ENCODE results near the gene GARIN5A.

DNA sequence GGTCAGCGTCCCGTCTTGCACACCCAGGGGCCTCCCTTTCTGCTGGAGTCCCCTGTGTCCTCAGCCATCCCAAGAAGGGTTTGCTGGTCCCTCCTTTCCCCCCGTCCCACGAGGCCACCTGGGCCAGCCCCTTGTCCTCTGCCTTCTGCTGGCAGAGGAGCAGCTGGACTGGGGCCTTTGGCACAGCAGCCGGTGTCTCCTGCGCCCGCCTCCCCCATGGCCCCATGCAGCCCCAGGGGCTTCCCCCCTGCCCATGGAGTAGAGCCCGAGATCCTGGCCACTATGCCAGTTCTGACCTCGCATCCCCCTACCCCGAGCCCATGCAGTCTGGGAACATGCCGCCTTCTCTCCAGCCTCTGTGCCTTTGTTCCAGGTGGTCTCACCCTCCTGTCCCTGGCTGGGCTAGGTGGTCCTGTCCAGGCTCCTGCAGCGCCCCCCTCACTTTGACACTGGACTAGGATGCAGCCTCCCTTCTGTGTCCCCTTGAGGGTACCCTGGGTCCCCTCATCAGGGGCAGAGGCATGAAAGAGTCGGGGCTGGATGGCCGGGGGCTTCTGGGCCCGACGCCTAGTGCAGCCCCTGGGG lies 5.7 kb upstream of the GARIN5A start:
- TF ChIP-seq, protein P1, sequence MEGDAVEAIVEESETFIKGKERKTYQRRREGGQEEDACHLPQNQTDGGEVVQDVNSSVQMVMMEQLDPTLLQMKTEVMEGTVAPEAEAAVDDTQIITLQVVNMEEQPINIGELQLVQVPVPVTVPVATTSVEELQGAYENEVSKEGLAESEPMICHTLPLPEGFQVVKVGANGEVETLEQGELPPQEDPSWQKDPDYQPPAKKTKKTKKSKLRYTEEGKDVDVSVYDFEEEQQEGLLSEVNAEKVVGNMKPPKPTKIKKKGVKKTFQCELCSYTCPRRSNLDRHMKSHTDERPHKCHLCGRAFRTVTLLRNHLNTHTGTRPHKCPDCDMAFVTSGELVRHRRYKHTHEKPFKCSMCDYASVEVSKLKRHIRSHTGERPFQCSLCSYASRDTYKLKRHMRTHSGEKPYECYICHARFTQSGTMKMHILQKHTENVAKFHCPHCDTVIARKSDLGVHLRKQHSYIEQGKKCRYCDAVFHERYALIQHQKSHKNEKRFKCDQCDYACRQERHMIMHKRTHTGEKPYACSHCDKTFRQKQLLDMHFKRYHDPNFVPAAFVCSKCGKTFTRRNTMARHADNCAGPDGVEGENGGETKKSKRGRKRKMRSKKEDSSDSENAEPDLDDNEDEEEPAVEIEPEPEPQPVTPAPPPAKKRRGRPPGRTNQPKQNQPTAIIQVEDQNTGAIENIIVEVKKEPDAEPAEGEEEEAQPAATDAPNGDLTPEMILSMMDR (conservative IDR thresholded peaks at IDR 0.05), result no peak
- TF ChIP-seq EZH2 (IDR thresholded peaks at IDR 0.05; ENCODE audit: low read depth), result no peak

Measured in PC-9 (cell line).